GM12878 (cell line): ENCODE data around the gene PRPF31. TPM values are rescaled to one million over a fixed set of nuclear protein-coding genes. Genes with fewer than 3 reads are reported as not detected.

Experiments
- ATAC-seq: fragments of 200-7000 bp; cut with Tn5 transposase; 3 replicates; pipeline ENCODE4 v1.9.1; 2020; ENCODE audit warnings: mild to moderate bottlenecking, moderate library complexity
- BruUV-seq: library from RNA; stranded (reverse); fragments of 400-500 nt; replicated peaks from 2 replicates; lab custom pipeline; 2021; lab: Mats Ljungman, UMichigan
- CTCF ChIA-PET: fragments of 300-600 bp; sonication (Branson Sonifier 250); formaldehyde crosslinking; extraction: SDS; loops from one replicate; lab custom pipeline; 2021; ENCODE audit warnings: inconsistent platforms; lab: Yijun Ruan, JAX
- POLR2A ChIA-PET: fragments of 350-600 bp; formaldehyde crosslinking; extraction: SDS; loops from one replicate; lab custom pipeline; 2021; ENCODE audit warnings: inconsistent platforms; lab: Charles Lee
- RAD21 ChIA-PET: fragments of 300-600 bp; sonication (Branson Sonifier 250); formaldehyde crosslinking; loops from one replicate; lab custom pipeline; 2023; ENCODE audit warnings: antibody characterized with exemption; ENCODE audit not compliant: unreplicated experiment; lab: Charles Lee
- SMC1A ChIA-PET: fragments of 300-600 bp; sonication (Branson Sonifier 250); formaldehyde crosslinking; loops from one replicate; lab custom pipeline; 2023; ENCODE audit not compliant: unreplicated experiment, uncharacterized antibody; lab: Charles Lee
- DNase-seq: peaks from one replicate; pipeline ENCODE4 v3.0.0-alpha.2; 2011; ENCODE audit warnings: low read depth, low spot score
- FAIRE-seq: peaks from 3 replicates; lab custom pipeline; 2011; peaks lifted over from hg19 to GRCh38; lab: Jason Lieb, UNC
- H2AFZ ChIP-seq: 2 replicates; pipeline ENCODE4 v1.6.0; 2011; ENCODE audit warnings: low read depth, low read length, control low read depth; ENCODE audit not compliant: control insufficient read depth
- H3K27ac ChIP-seq: 2 replicates; pipeline ENCODE4 v1.5.1; 2011; ENCODE audit warnings: control low read depth; ENCODE audit not compliant: control insufficient read depth, insufficient read depth
- H3K27me3 ChIP-seq, 2 experiments: replicated peaks in 1 of 2; 2 replicates each; pipeline versions ENCODE4 v1.6.0 to v1.6.1; 2011; ENCODE audit warnings: low read length in 1 of 2; ENCODE audit not compliant: control insufficient read depth in 2 of 2, insufficient read depth in 2 of 2
- H3K36me3 ChIP-seq, 2 experiments: 2 replicates each; pipeline ENCODE4 v1.5.1; 2011; ENCODE audit warnings: low read length in 1 of 2; ENCODE audit not compliant: control insufficient read depth in 2 of 2, insufficient read depth in 2 of 2
- H3K4me1 ChIP-seq: 2 replicates; pipeline ENCODE4 v1.6.1; 2011; ENCODE audit warnings: mild to moderate bottlenecking, low read length, moderate library complexity, mixed read lengths; ENCODE audit not compliant: control insufficient read depth, insufficient read depth
- H3K4me2 ChIP-seq: 2 replicates; pipeline ENCODE4 v1.6.0; 2011; ENCODE audit warnings: control low read depth; ENCODE audit not compliant: control insufficient read depth, insufficient read depth
- H3K4me3 ChIP-seq: fragments of 200-600 bp; sonication (generic); 2 replicates; pipeline ENCODE4 v1.5.1; 2016
- H3K79me2 ChIP-seq: 2 replicates; pipeline ENCODE4 v1.6.0; 2011; ENCODE audit warnings: low read length; ENCODE audit not compliant: control insufficient read depth, insufficient read depth
- H3K9ac ChIP-seq: 2 replicates; pipeline ENCODE4 v1.8.0; 2011; ENCODE audit warnings: low read length, control low read depth, mixed read lengths; ENCODE audit not compliant: control insufficient read depth, insufficient read depth
- H3K9me3 ChIP-seq: replicated peaks from 3 replicates; pipeline ENCODE4 v1.5.1; 2011; ENCODE audit warnings: mild to moderate bottlenecking, low read length; ENCODE audit not compliant: control insufficient read depth, insufficient read depth
- H4K20me1 ChIP-seq: 2 replicates; pipeline ENCODE4 v1.6.0; 2011; ENCODE audit not compliant: control insufficient read depth, insufficient read depth
- BACH1 ChIP-seq: fragments of 450-650 bp; IDR thresholded peaks from 2 replicates; pipeline ENCODE4 v1.6.1; 2017; ENCODE audit warnings: mild to moderate bottlenecking, borderline replicate concordance
- BCL11A ChIP-seq: IDR thresholded peaks from 2 replicates; pipeline ENCODE4 v1.6.1; 2011; ENCODE audit warnings: low read depth, low read length
- CBFB ChIP-seq: IDR thresholded peaks from 2 replicates; pipeline ENCODE4 v1.6.1; 2016; ENCODE audit warnings: antibody characterized with exemption, low read depth
- HCFC1 ChIP-seq: fragments of 150-350 bp; IDR thresholded peaks from 2 replicates; pipeline ENCODE4 v1.6.1; 2014; ENCODE audit warnings: low read length
- MXI1 ChIP-seq: fragments of 150-350 bp; IDR thresholded peaks from 2 replicates; pipeline ENCODE4 v1.6.1; 2011; ENCODE audit warnings: low read depth, mild to moderate bottlenecking, inconsistent platforms, low read length, improper control_type of control experiment
- STAT3 ChIP-seq: IDR thresholded peaks from 2 replicates; pipeline ENCODE4 v1.6.1; 2011; ENCODE audit warnings: low read depth, low read length, improper control_type of control experiment
- TCF12 ChIP-seq: IDR thresholded peaks from 2 replicates; pipeline ENCODE4 v1.6.1; 2011; ENCODE audit warnings: low read depth, mild to moderate bottlenecking, low read length
- WGBS: methylation state at CpG from one replicate; pipeline ENCODE4 v1.1.6; 2016; ENCODE audit warnings: low lambda C conversion rate; ENCODE audit not compliant: insufficient replicate concordance, insufficient coverage; ENCODE audit errors: missing lambda C conversion rate; 5-methylcytosine and 5-hydroxymethylcytosine counted together
- in situ Hi-C: fragments of 300-500 bp; cut with MboI; formaldehyde crosslinking; loops from 9 replicates; pipeline ENCODE4 v1.14.3; 2018; ENCODE audit warnings: mixed read lengths
- intact Hi-C: fragments of 100-400 bp; cut with micrococcal nuclease; formaldehyde crosslinking; loops from one replicate; pipeline ENCODE4 v1.14.2; 2022; ENCODE audit not compliant: unreplicated experiment
- polyA plus RNA-seq, 11 experiments: library from polyadenylated mRNA; depleted of rRNA in 4 of 11; unstranded in 6 of 11; stranded (reverse) in 5 of 11; fragments of >200 nt; fragmentation: Nextera tagmentation in 4 of 11; fragmentation: Illumina TruSeq in 1 of 11; extraction: Ambion mirVana in 4 of 11; extraction: Trizol in 1 of 11; gene quantifications; 1 replicate in 1 of 11; 2 replicates in 10 of 11; pipeline versions ENCODE4 v1.2.1 to v1.2.3, GENCODE V29; 2011 to 2016; ENCODE audit warnings: inconsistent platforms in 2 of 11, missing spikeins in 2 of 11, low read depth in 1 of 11
- total RNA-seq, 4 experiments: library from RNA; depleted of rRNA in 3 of 4; stranded (reverse); fragments of >200 nt in 3 of 4; fragmentation: Illumina TruSeq in 1 of 4; extraction: Trizol in 1 of 4; gene quantifications; 2 replicates each; pipeline versions ENCODE4 v1.2.1 to v1.2.3, GENCODE V29; 2013 to 2021
- TF ChIP-seq, protein P1 (sequence below): fragments of 450-650 bp; IDR thresholded peaks from 2 replicates; pipeline ENCODE4 v1.6.1; 2016; ENCODE audit warnings: mild to moderate bottlenecking
- TF ChIP-seq, protein P2 (sequence below): IDR thresholded peaks from 2 replicates; pipeline ENCODE4 v1.6.1; 2011; ENCODE audit warnings: borderline replicate concordance, low read depth, mild to moderate bottlenecking, moderate library complexity, low read length; ENCODE audit not compliant: insufficient read depth, poor library complexity, severe bottlenecking
- TF ChIP-seq, protein P3 (sequence below): IDR thresholded peaks from 2 replicates; pipeline ENCODE4 v1.6.1; 2012; ENCODE audit warnings: low read depth, low read length, improper control_type of control experiment
- TF ChIP-seq, protein P4 (sequence below): IDR thresholded peaks from 2 replicates; pipeline ENCODE4 v1.6.1; 2012; ENCODE audit warnings: low read depth, low read length, improper control_type of control experiment
- TF ChIP-seq, protein P5 (sequence below): fragments of 450-650 bp; IDR thresholded peaks from 2 replicates; pipeline ENCODE4 v1.6.1; 2017; ENCODE audit warnings: mild to moderate bottlenecking, low read depth, inconsistent platforms; ENCODE audit not compliant: poor library complexity, severe bottlenecking

PRPF31 gene
- total and polyA plus RNA-seq, 10 of the 15 experiments (the other 5 are each of a cell fraction or from before 2014, with no cell fraction given), result 2.7 to 170 (median 69.7) TPM

DNA sequence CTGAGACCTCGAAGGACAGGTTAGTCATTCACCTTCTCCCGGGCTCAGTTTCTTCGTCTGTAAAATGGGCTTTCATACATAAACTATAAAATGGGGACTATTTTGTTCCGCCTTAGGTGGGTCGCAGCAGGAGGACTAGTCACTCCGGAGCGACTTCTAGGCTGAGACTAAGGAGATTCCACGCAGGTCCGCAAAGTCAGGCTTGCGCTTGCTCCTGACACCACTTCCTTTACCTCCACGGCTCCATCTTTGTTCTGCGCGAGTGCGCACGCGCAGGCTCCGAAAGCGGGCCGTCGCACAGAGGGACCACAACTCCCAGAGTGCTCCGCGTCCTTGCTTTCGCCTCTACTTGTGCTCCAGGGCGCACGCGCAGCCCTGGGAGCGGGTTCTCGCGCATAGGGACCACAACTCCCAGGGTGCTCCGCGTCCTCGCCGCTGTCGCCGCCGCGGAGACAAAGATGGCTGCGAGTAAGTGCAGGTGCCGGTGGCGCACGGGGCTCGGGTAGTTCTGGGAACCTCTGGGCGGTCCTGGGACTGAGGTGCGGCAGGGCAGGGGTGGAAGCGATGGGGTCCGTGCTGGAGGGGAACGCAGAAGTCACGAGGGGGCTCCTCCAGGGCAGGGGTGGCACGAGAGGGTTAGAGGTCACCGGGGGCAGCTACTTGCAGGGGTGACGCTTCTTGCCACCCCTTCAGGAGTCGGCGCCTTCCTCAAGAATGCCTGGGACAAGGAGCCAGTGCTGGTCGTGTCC lies 13.0 kb upstream of the PRPF31 start, which contains the start of gene NDUFA3:
NDUFA3 (plus strand) TSS at position 435 of the 749 bp plus-strand sequence; CDS start at position 459, 24 bp downstream.
- H3K27me3 ChIP-seq, result no peaks in the 10 kb centered on the region
- peak within 1 kb of the TSS; percentile 75 for H3K27ac ChIP-seq
- intact Hi-C loops (loop anchor here (1.0 to 10.0 kb wide), 3 partner anchors 35 to 998 kb away; partner anchors contain the start of genes CNOT3 and ZNF160), in situ Hi-C loops (no loop called here)
- peak within 1 kb of the TSS; percentile 89 for H3K4me2 ChIP-seq
- FAIRE-seq, result peak; percentile 99
- DNase-seq, result peak; percentile 95
- peak within 1 kb of the TSS; percentile 84 for H3K9ac ChIP-seq
- CTCF ChIA-PET, result no interaction called here
- WGBS, result 5% methylated on average over 51 of the region's 54 CpGs
- RAD21 ChIA-PET, result no interaction called here
- H3K4me1 ChIP-seq, result no peaks in the 10 kb centered on the region
- SMC1A ChIA-PET, result interaction anchor here (1.0 kb wide), 2 partner anchors 12 to 16 kb away, joined by 3 read pairs; partner anchors contain the start of gene TFPT
- peak within 1 kb of the TSS; percentile 85 for H3K4me3 ChIP-seq
- peaks cover 0 to 5% of the 10 kb centered on the region in 2 experiments; a peak in 2 of 4 replicates for H3K36me3 ChIP-seq
- H3K9me3 ChIP-seq, result no peaks in the 10 kb centered on the region
- H4K20me1 ChIP-seq, result no peaks in the 10 kb centered on the region
- H2AFZ ChIP-seq, result peak within 1 kb of the TSS; percentile 85
- peaks cover 9% of the 10 kb centered on the region for H3K79me2 ChIP-seq
- POLR2A ChIA-PET, result interaction anchor here (0.5 to 2.1 kb wide), 3 partner anchors 10 to 1663 kb away, joined by 3 to 8 read pairs (median 6); no protein-coding TSS in a partner anchor
- peak; percentile 99 for ATAC-seq
- BruUV-seq, result TSS peak; percentile 97
- TF ChIP-seq HCFC1, result peak; percentile 98
- no peak for TF ChIP-seq STAT3
- no peak for TF ChIP-seq BACH1
- TF ChIP-seq, protein P1, sequence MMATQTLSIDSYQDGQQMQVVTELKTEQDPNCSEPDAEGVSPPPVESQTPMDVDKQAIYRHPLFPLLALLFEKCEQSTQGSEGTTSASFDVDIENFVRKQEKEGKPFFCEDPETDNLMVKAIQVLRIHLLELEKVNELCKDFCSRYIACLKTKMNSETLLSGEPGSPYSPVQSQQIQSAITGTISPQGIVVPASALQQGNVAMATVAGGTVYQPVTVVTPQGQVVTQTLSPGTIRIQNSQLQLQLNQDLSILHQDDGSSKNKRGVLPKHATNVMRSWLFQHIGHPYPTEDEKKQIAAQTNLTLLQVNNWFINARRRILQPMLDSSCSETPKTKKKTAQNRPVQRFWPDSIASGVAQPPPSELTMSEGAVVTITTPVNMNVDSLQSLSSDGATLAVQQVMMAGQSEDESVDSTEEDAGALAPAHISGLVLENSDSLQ, result 0 out of 2 replicates have a peak, but pooled peaks have one; percentile 27
- peak; percentile 76 for TF ChIP-seq MXI1
- TF ChIP-seq, protein P2, sequence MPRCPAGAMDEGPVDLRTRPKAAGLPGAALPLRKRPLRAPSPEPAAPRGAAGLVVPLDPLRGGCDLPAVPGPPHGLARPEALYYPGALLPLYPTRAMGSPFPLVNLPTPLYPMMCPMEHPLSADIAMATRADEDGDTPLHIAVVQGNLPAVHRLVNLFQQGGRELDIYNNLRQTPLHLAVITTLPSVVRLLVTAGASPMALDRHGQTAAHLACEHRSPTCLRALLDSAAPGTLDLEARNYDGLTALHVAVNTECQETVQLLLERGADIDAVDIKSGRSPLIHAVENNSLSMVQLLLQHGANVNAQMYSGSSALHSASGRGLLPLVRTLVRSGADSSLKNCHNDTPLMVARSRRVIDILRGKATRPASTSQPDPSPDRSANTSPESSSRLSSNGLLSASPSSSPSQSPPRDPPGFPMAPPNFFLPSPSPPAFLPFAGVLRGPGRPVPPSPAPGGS, result no peak
- TF ChIP-seq, protein P3, sequence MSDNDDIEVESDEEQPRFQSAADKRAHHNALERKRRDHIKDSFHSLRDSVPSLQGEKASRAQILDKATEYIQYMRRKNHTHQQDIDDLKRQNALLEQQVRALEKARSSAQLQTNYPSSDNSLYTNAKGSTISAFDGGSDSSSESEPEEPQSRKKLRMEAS, result 0 out of 2 replicates have a peak, but pooled peaks have one; percentile 50
- TF ChIP-seq, protein P4, sequence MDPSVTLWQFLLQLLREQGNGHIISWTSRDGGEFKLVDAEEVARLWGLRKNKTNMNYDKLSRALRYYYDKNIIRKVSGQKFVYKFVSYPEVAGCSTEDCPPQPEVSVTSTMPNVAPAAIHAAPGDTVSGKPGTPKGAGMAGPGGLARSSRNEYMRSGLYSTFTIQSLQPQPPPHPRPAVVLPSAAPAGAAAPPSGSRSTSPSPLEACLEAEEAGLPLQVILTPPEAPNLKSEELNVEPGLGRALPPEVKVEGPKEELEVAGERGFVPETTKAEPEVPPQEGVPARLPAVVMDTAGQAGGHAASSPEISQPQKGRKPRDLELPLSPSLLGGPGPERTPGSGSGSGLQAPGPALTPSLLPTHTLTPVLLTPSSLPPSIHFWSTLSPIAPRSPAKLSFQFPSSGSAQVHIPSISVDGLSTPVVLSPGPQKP, result peak; percentile 48; the same call in 1 of the 2 replicates
- peak; percentile 72 for TF ChIP-seq CBFB
- no peak for TF ChIP-seq BCL11A
- TF ChIP-seq TCF12, result 0 out of 2 replicates have a peak, but pooled peaks have one; percentile 11
- TF ChIP-seq, protein P5, sequence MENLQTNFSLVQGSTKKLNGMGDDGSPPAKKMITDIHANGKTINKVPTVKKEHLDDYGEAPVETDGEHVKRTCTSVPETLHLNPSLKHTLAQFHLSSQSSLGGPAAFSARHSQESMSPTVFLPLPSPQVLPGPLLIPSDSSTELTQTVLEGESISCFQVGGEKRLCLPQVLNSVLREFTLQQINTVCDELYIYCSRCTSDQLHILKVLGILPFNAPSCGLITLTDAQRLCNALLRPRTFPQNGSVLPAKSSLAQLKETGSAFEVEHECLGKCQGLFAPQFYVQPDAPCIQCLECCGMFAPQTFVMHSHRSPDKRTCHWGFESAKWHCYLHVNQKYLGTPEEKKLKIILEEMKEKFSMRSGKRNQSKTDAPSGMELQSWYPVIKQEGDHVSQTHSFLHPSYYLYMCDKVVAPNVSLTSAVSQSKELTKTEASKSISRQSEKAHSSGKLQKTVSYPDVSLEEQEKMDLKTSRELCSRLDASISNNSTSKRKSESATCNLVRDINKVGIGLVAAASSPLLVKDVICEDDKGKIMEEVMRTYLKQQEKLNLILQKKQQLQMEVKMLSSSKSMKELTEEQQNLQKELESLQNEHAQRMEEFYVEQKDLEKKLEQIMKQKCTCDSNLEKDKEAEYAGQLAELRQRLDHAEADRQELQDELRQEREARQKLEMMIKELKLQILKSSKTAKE, result no peak
